NT2/D1 (cell line): Measurements from ENCODE around the gene KIN.

Experiments used
- DNase-seq: peaks from one replicate; pipeline ENCODE4 v3.0.0-alpha.2; 2011; ENCODE audit warnings: low read depth, low spot score
- H3K27me3 ChIP-seq: 2 replicates; pipeline ENCODE4 v1.6.0; 2011; ENCODE audit warnings: mild to moderate bottlenecking; ENCODE audit not compliant: insufficient read length, insufficient read depth
- H3K36me3 ChIP-seq: 2 replicates; pipeline ENCODE4 v1.6.1; 2011; ENCODE audit warnings: mild to moderate bottlenecking, low read length, mixed read lengths; ENCODE audit not compliant: insufficient read depth, insufficient read length
- H3K4me1 ChIP-seq: 2 replicates; pipeline ENCODE4 v1.5.1; 2011; ENCODE audit not compliant: insufficient read depth, insufficient read length
- H3K4me3 ChIP-seq: 2 replicates; pipeline ENCODE4 v1.5.1; 2011; ENCODE audit warnings: low read depth; ENCODE audit not compliant: insufficient read length
- H3K9ac ChIP-seq: 2 replicates; pipeline ENCODE4 v1.6.0; 2011; ENCODE audit warnings: low read depth; ENCODE audit not compliant: insufficient read length
- H3K9me3 ChIP-seq: 2 replicates; pipeline ENCODE4 v1.5.1; 2011; ENCODE audit warnings: mild to moderate bottlenecking, low read length; ENCODE audit not compliant: insufficient read depth
- SUZ12 ChIP-seq: IDR thresholded peaks from 2 replicates; pipeline ENCODE4 v1.6.1; 2011; ENCODE audit not compliant: insufficient read length, insufficient read depth; ENCODE audit errors: extremely low read depth
- YY1 ChIP-seq: IDR thresholded peaks from 2 replicates; pipeline ENCODE4 v1.6.1; 2011; ENCODE audit not compliant: insufficient read length, insufficient read depth
- ZNF274 ChIP-seq: IDR thresholded peaks from 2 replicates; pipeline ENCODE4 v1.6.1; 2011; ENCODE audit warnings: mild to moderate bottlenecking, low read depth, low read length

Gene KIN

GRCh38 chr10:7810443-7810842, 22.6 kb upstream of the KIN start:
- Histone ChIP-seq H3K9ac (no peak overlapping the region), H3K4me1 (no peaks in the 10 kb centered on the region), H3K36me3 (peaks cover 20% of the 10 kb centered on the region), H3K9me3 (no peaks in the 10 kb centered on the region), H3K27me3 (no peaks in the 10 kb centered on the region), H3K4me3 (no peak overlapping the region)
- TF ChIP-seq ZNF274 = no peak
- TF ChIP-seq YY1 = no peak
- no peak for TF ChIP-seq SUZ12
- DNase-seq = no peak

GRCh38 chr10:7808686-7809267, 21.0 kb upstream of the KIN start:
- Histone ChIP-seq H3K9ac (no peak overlapping the region), H3K36me3 (peaks cover 35% of the 10 kb centered on the region), H3K27me3 (no peaks in the 10 kb centered on the region), H3K4me1 (no peaks in the 10 kb centered on the region), H3K4me3 (no peak overlapping the region), H3K9me3 (no peaks in the 10 kb centered on the region)
- no peak for DNase-seq
- TF ChIP-seq ZNF274 (no peak), YY1 (no peak), SUZ12 (no peak)

- H3K36me3 ChIP-seq = peaks cover 72% of the 10 kb centered on the region
- H3K27me3 ChIP-seq = no peaks in the 10 kb centered on the region
- no peak overlapping the region for H3K4me3 ChIP-seq
- H3K4me1 ChIP-seq = no peaks in the 10 kb centered on the region
- no peaks in the 10 kb centered on the region for H3K9me3 ChIP-seq
- H3K9ac ChIP-seq = no peak overlapping the region
- TF ChIP-seq ZNF274 = no peak
- TF ChIP-seq YY1 = no peak
- TF ChIP-seq SUZ12 = no peak
- no peak for DNase-seq
Measured at GRCh38 chr10:7804741-7805140, 16.9 kb upstream of the KIN start.

- TF ChIP-seq SUZ12 (no peak), ZNF274 (no peak), YY1 (no peak)
- no peak overlapping the region for H3K4me3 ChIP-seq
- H3K9ac ChIP-seq = no peak overlapping the region
- no peaks in the 10 kb centered on the region for H3K4me1 ChIP-seq
- H3K27me3 ChIP-seq = no peaks in the 10 kb centered on the region
- H3K9me3 ChIP-seq = no peaks in the 10 kb centered on the region
- no peak for DNase-seq
- H3K36me3 ChIP-seq = peaks cover 78% of the 10 kb centered on the region
Measured at GRCh38 chr10:7804216-7804615, 16.4 kb upstream of the KIN start.

GRCh38 chr10:7802606-7803005, 14.8 kb upstream of the KIN start:
- H3K9ac ChIP-seq = no peak overlapping the region
- no peaks in the 10 kb centered on the region for H3K9me3 ChIP-seq
- no peak overlapping the region for H3K4me3 ChIP-seq
- DNase-seq = no peak
- TF ChIP-seq ZNF274 = no peak
- TF ChIP-seq SUZ12 = no peak
- TF ChIP-seq YY1 = no peak
- no peaks in the 10 kb centered on the region for H3K4me1 ChIP-seq
- peaks cover 73% of the 10 kb centered on the region for H3K36me3 ChIP-seq
- H3K27me3 ChIP-seq = no peaks in the 10 kb centered on the region

GRCh38 chr10:7797582-7797981, 9.8 kb upstream of the KIN start:
- DNase-seq = no peak
- Histone ChIP-seq H3K27me3 (no peaks in the 10 kb centered on the region), H3K9ac (no peak overlapping the region), H3K36me3 (peaks cover 45% of the 10 kb centered on the region), H3K9me3 (no peaks in the 10 kb centered on the region), H3K4me1 (no peaks in the 10 kb centered on the region), H3K4me3 (no peak overlapping the region)
- no peak for TF ChIP-seq ZNF274
- TF ChIP-seq YY1 = no peak
- TF ChIP-seq SUZ12 = no peak

GRCh38 chr10:7795605-7796004, 7.8 kb upstream of the KIN start:
- Histone ChIP-seq H3K9me3 (no peaks in the 10 kb centered on the region), H3K9ac (no peak overlapping the region), H3K4me3 (no peak overlapping the region), H3K27me3 (no peaks in the 10 kb centered on the region), H3K4me1 (no peaks in the 10 kb centered on the region), H3K36me3 (peaks cover 43% of the 10 kb centered on the region)
- no peak for TF ChIP-seq YY1
- no peak for TF ChIP-seq SUZ12
- TF ChIP-seq ZNF274 = no peak
- no peak for DNase-seq
